ENCODE data around the gene PLIN5. TPM values are rescaled to one million over a fixed set of nuclear protein-coding genes. Genes with fewer than 3 reads are reported as not detected.

The PLIN5 gene
- polyA plus RNA-seq, 3 donors from 2014 or later: not detected

GRCh38 chr19:4496304-4496703, 38.7 kb downstream of the PLIN5 start:
- H3K4me3 Mint-ChIP-seq: no peak overlapping the region
- DNase-seq: no peak
- H3K4me1 Mint-ChIP-seq: no peaks in the 10 kb centered on the region
- no peak overlapping the region for H3K27ac Mint-ChIP-seq
- H3K9me3 Mint-ChIP-seq: no peaks in the 10 kb centered on the region
- peaks cover 0 to 4% (median 0%) of the 10 kb centered on the region in 3 donors for H3K36me3 Mint-ChIP-seq
- H3K27me3 Mint-ChIP-seq (ENCODE audit: low read depth in 3 of 3): no peaks in the 10 kb centered on the region

GRCh38 chr19:4495471-4495870, 39.6 kb downstream of the PLIN5 start:
- Mint-ChIP-seq H3K27me3 (ENCODE audit: low read depth in 3 of 3) (no peaks in the 10 kb centered on the region), H3K4me1 (no peaks in the 10 kb centered on the region)

GRCh38 chr19:4494691-4495064, 40.3 kb downstream of the PLIN5 start:
- no peaks in the 10 kb centered on the region for H3K9me3 Mint-ChIP-seq
- no peak overlapping the region for H3K27ac Mint-ChIP-seq
- no peak for DNase-seq
- no peaks in the 10 kb centered on the region for H3K4me1 Mint-ChIP-seq
- H3K36me3 Mint-ChIP-seq: peaks cover 4 to 8% (median 6%) of the 10 kb centered on the region in 3 donors
- H3K27me3 Mint-ChIP-seq (ENCODE audit: low read depth in 3 of 3): peaks cover 0 to 2% (median 0%) of the 10 kb centered on the region in 3 donors
- H3K4me3 Mint-ChIP-seq: no peak overlapping the region

More at GRCh38 chr19:4495471-4495870, 39.6 kb downstream of the PLIN5 start:
- Mint-ChIP-seq H3K27ac (no peak overlapping the region), H3K4me3 (no peak overlapping the region), H3K36me3 (peaks cover under 1 to 5% (median 3%) of the 10 kb centered on the region in 3 donors), H3K9me3 (no peaks in the 10 kb centered on the region)
- no peak for DNase-seq

- H3K4me3 Mint-ChIP-seq: no peak overlapping the region
- no peak for DNase-seq
- H3K27me3 Mint-ChIP-seq (ENCODE audit: low read depth in 3 of 3): peaks cover 0 to 2% (median 0%) of the 10 kb centered on the region in 3 donors
- H3K4me1 Mint-ChIP-seq: no peaks in the 10 kb centered on the region
- peaks cover 4 to 8% (median 7%) of the 10 kb centered on the region in 3 donors for H3K36me3 Mint-ChIP-seq
- no peaks in the 10 kb centered on the region for H3K9me3 Mint-ChIP-seq
- no peak overlapping the region for H3K27ac Mint-ChIP-seq
Observed at GRCh38 chr19:4493929-4494690, 40.9 kb downstream of the PLIN5 start.

GRCh38 chr19:4493104-4493928, 41.7 kb downstream of the PLIN5 start:
- Mint-ChIP-seq H3K36me3 (peaks cover 4 to 8% (median 7%) of the 10 kb centered on the region in 3 donors), H3K27me3 (ENCODE audit: low read depth in 3 of 3) (peaks cover 0 to 2% (median 0%) of the 10 kb centered on the region in 3 donors), H3K27ac (no peak overlapping the region), H3K4me3 (no peak overlapping the region), H3K4me1 (no peaks in the 10 kb centered on the region), H3K9me3 (no peaks in the 10 kb centered on the region)
- no peak for DNase-seq

- DNase-seq: no peak
- H3K36me3 Mint-ChIP-seq: peaks cover 4 to 9% (median 7%) of the 10 kb centered on the region in 3 donors
- H3K9me3 Mint-ChIP-seq: no peaks in the 10 kb centered on the region
- no peak overlapping the region for H3K4me3 Mint-ChIP-seq
- H3K27me3 Mint-ChIP-seq (ENCODE audit: low read depth in 3 of 3): peaks cover 0 to 2% (median 0%) of the 10 kb centered on the region in 3 donors
- H3K4me1 Mint-ChIP-seq: no peaks in the 10 kb centered on the region
- H3K27ac Mint-ChIP-seq: no peak overlapping the region
Observed at GRCh38 chr19:4492337-4493103, 42.5 kb downstream of the PLIN5 start.

- DNase-seq: no peak
- Mint-ChIP-seq H3K4me3 (no peak overlapping the region), H3K4me1 (no peaks in the 10 kb centered on the region), H3K36me3 (peaks cover 7 to 12% (median 7%) of the 10 kb centered on the region in 3 donors), H3K27me3 (ENCODE audit: low read depth in 3 of 3) (peaks cover 0 to 2% (median 0%) of the 10 kb centered on the region in 3 donors), H3K27ac (no peak overlapping the region), H3K9me3 (no peaks in the 10 kb centered on the region)
Observed at GRCh38 chr19:4491446-4491845, 43.6 kb downstream of the PLIN5 start.

- Mint-ChIP-seq H3K9me3 (no peaks in the 10 kb centered on the region), H3K4me3 (no peak overlapping the region), H3K36me3 (peaks cover 9 to 16% (median 12%) of the 10 kb centered on the region in 3 donors), H3K27me3 (ENCODE audit: low read depth in 3 of 3) (peaks cover 0 to 2% (median 0%) of the 10 kb centered on the region in 3 donors), H3K27ac (no peak overlapping the region), H3K4me1 (no peaks in the 10 kb centered on the region)
- DNase-seq: no peak
Observed at GRCh38 chr19:4488496-4488895, 46.5 kb downstream of the PLIN5 start.

- no peaks in the 10 kb centered on the region for H3K9me3 Mint-ChIP-seq
- no peak for DNase-seq
- peaks cover 0 to 2% (median 0%) of the 10 kb centered on the region in 3 donors for H3K27me3 Mint-ChIP-seq (ENCODE audit: low read depth in 3 of 3)
- no peak overlapping the region for H3K27ac Mint-ChIP-seq
- H3K4me3 Mint-ChIP-seq: no peak overlapping the region
- H3K4me1 Mint-ChIP-seq: no peaks in the 10 kb centered on the region
- peaks cover 11 to 17% (median 12%) of the 10 kb centered on the region in 3 donors for H3K36me3 Mint-ChIP-seq
Observed at GRCh38 chr19:4487572-4487971, 47.5 kb downstream of the PLIN5 start.

- H3K4me1 Mint-ChIP-seq: no peaks in the 10 kb centered on the region
- no peak for DNase-seq
- no peak overlapping the region for H3K4me3 Mint-ChIP-seq
- H3K27ac Mint-ChIP-seq: peak overlapping the region in 1 of 6 donors; percentile 80
- H3K27me3 Mint-ChIP-seq (ENCODE audit: low read depth in 3 of 3): no peaks in the 10 kb centered on the region
- H3K9me3 Mint-ChIP-seq: no peaks in the 10 kb centered on the region
- peaks cover 3 to 13% (median 8%) of the 10 kb centered on the region in 3 donors for H3K36me3 Mint-ChIP-seq
Observed at GRCh38 chr19:4483385-4483784, 51.6 kb downstream of the PLIN5 start.

- no peak overlapping the region for H3K4me3 Mint-ChIP-seq
- DNase-seq: no peak
- peaks cover 3 to 13% (median 8%) of the 10 kb centered on the region in 3 donors for H3K36me3 Mint-ChIP-seq
- H3K4me1 Mint-ChIP-seq: no peaks in the 10 kb centered on the region
- H3K9me3 Mint-ChIP-seq: no peaks in the 10 kb centered on the region
- H3K27ac Mint-ChIP-seq: no peak overlapping the region
- no peaks in the 10 kb centered on the region for H3K27me3 Mint-ChIP-seq (ENCODE audit: low read depth in 3 of 3)
Observed at GRCh38 chr19:4482721-4483364, 52.2 kb downstream of the PLIN5 start.

GRCh38 chr19:4477034-4477801, 57.8 kb downstream of the PLIN5 start:
- Mint-ChIP-seq H3K27me3 (ENCODE audit: low read depth in 3 of 3) (peaks cover 0 to 2% (median 0%) of the 10 kb centered on the region in 3 donors), H3K27ac (no peak overlapping the region), H3K9me3 (no peaks in the 10 kb centered on the region), H3K4me1 (peaks cover 13 to 18% of the 10 kb centered on the region in 2 donors), H3K4me3 (no peak overlapping the region), H3K36me3 (peaks cover 0 to 4% (median 4%) of the 10 kb centered on the region in 3 donors)
- DNase-seq: no peak

Measured in immature natural killer cell (primary cell).